Epithelial cell of proximal tubule (primary cell): Measurements from ENCODE around the gene DDX10. TPM values are rescaled to one million over a fixed set of nuclear protein-coding genes. Genes with fewer than 3 reads are reported as not detected.

Experiments
- DNase-seq: peaks from one replicate; pipeline ENCODE4 v3.0.0-alpha.2; 2011; ENCODE audit warnings: low read depth
- H3K4me3 ChIP-seq: 2 replicates; pipeline ENCODE4 v1.5.1; 2011; ENCODE audit warnings: low read depth, mild to moderate bottlenecking, low read length
- CTCF ChIP-seq: conservative IDR thresholded peaks from 2 replicates; pipeline ENCODE4 v1.5.1; 2012; ENCODE audit warnings: low read depth, mild to moderate bottlenecking, low read length
- total RNA-seq: library from RNA; depleted of rRNA; stranded (reverse); fragments of >200 nt; gene quantifications from 2 replicates; pipeline ENCODE4 v1.2.3, GENCODE V29; 2015

The DDX10 gene
- total RNA-seq, 1 donor from 2014 or later, result 28.9 TPM

DNA sequence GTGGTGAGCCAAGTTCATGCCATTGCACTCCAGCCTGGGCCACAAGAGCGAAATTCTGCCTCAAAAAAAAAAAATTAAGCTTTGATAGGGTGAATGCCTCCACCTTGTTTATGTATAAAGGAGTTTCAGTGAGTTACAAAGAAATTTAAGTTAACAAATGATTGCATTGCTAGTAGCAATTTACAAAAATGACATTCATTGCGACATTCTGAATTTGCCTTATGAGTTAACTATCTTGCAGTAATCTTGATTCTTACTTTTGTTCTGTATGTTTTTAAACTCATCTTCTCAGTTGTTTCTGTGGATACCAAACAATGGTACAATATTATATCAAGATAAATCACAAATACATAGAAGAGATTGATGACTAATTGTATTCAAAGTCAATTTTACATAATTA is 207.0 kb downstream of the DDX10 start:
- no peak for TF ChIP-seq CTCF
- DNase-seq, result no peak
- no peak overlapping the region for H3K4me3 ChIP-seq

- DNase-seq, result no peak
- H3K4me3 ChIP-seq, result no peak overlapping the region
- no peak for TF ChIP-seq CTCF
These were observed 208.0 kb downstream of the DDX10 start for GRCh38 chr11:108872781-108873291.

DNA sequence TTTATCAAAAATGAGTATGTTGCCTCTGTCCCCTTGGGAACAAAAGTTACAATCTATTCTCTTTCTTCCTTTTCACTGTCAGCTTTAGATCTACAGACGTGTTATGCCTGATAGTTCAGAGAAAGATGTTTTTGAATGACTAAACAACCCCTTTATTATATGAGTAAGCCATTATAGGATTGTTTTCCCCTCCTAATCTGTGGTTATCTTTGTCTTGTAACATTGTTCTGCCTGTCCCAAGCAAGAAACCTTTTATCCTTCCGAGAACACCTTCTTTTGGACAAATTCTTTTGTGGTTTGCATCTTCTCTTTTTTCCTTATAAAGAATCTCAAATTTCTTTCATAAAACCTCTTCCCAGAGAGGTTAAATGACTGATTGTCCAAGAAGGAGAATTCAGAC is 208.4 kb downstream of the DDX10 start:
- no peak overlapping the region for H3K4me3 ChIP-seq
- no peak for TF ChIP-seq CTCF
- no peak for DNase-seq

GRCh38 chr11:108873941-108874340 is 209.1 kb downstream of the DDX10 start:
- DNase-seq, result no peak
- TF ChIP-seq CTCF, result no peak

GRCh38 chr11:108875134-108875533 is 210.3 kb downstream of the DDX10 start:
- no peak overlapping the region for H3K4me3 ChIP-seq
- no peak for TF ChIP-seq CTCF
- no peak for DNase-seq

More at GRCh38 chr11:108873941-108874340, 209.1 kb downstream of the DDX10 start:
- no peak overlapping the region for H3K4me3 ChIP-seq

- H3K4me3 ChIP-seq, result no peak overlapping the region
- no peak for DNase-seq
- TF ChIP-seq CTCF, result no peak
These were observed 212.3 kb downstream of the DDX10 start for GRCh38 chr11:108877178-108877577.

GRCh38 chr11:108880510-108880909 is 215.6 kb downstream of the DDX10 start:
- H3K4me3 ChIP-seq, result no peak overlapping the region
- no peak for DNase-seq
- no peak for TF ChIP-seq CTCF
